ENCODE results near the gene APCDD1L.

- TF ChIP-seq POLR2AphosphoS5 (IDR thresholded peaks at IDR 0.05; ENCODE audit: low read depth, low read length) (no peak), POLR2A (IDR thresholded peaks at IDR 0.05; ENCODE audit: low read depth, low read length) (no peak)
Observed at GRCh38 chr20:58418949-58419748, 96.0 kb downstream of the APCDD1L start.

Data from GM12891 (cell line).